GM21423 (cell line): ENCODE data around the gene PTGFR.

Source experiments
- ATAC-seq: cut with Tn5 transposase; IDR thresholded peaks from one replicate; pipeline ENCODE4 v1.9.1; 2021; ENCODE audit warnings: mild to moderate bottlenecking, moderate library complexity; ENCODE audit not compliant: unreplicated experiment

PTGFR gene

DNA sequence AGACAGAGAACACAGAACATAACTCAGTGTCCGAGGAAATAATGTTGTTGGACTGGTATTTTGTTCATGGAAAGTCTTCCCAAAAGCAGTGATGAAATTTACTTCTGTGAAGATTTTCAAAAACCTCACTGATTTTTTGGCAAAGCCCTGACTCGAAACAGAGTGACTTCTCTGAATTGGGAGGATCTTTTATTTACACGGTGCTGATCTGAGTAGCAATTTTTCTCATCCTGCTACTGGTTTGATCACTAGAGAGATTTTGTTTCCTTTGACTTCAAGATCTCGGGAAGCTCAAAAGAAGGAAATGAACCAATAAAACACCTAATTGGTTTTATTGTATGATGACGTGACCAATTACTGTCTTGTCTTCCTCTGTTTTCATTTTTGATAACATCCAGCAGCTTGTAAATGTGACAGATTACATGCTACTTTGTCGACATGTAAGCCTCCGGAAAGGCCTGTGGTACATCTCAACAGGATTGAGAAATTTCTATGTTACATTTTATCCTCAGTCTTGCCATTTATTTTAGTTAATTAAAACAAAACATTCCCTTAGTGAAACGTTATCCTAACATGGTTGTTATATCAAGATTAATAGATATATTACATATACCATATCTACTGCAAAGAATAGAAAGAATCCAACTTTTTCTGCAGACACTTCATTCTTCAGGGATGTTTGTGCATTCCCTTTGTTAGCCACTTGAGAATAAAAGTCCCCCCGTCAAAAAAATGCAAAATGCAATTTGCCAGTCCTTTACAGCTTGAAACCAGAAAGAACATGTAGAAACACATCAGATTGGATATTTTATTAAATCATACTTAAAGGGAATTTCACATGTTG lies 86.7 kb downstream of the PTGFR start:
- no peak for ATAC-seq

DNA sequence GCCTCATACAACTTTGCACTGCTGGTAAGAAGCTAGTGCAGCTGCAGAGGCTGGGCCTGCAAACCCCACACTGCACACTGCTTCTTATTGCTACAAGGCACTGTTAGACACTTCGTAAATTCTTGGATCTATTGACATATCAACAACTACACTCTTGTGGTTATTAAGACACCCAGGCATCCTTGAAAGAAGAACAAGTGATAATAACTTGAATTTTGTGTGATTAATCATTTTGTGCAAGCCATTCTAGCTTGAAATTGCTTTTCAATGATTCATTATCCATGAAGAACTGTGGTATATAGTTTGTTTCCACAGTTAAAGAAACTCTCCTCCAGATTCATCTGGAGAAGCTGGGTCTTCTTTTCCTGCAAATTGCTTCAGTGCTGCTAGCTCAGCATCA lies 95.8 kb downstream of the PTGFR start:
- ATAC-seq: no peak

DNA sequence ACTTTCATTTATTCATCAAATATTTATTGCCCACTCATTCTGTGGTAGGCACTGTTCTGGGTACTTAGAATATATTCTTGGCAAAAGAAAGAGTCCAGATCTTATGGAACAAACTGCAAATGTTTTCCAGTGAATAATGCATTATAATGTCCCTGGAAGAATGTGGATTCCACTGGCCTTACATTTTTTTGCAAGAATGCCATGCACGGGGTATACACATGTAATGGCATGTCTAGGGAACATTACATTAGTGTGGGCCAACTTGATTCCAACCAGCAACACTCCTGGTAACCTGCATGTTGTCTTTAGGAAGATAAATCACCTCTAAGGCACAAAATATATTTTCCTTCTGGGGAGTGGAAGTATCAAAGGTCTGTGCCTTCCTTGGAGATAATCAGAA lies 96.4 kb downstream of the PTGFR start:
- ATAC-seq: no peak
